DND-41 (cell line): Measurements from ENCODE around the gene ASXL1.

Source experiments
- ATAC-seq: fragments of 200-7000 bp; cut with Tn5 transposase; 3 replicates; pipeline ENCODE4 v1.9.1; 2021; ENCODE audit warnings: low read depth; ENCODE audit not compliant: insufficient read depth
- DNase-seq: peaks from one replicate; pipeline ENCODE4 v3.0.0-alpha.2; 2020
- H2AFZ ChIP-seq: 2 replicates; pipeline ENCODE4 v1.6.0; 2012; ENCODE audit warnings: low read depth, low read length
- H3K27ac ChIP-seq: 2 replicates; pipeline ENCODE4 v1.5.1; 2012; ENCODE audit warnings: low read length, inconsistent platforms
- H3K27me3 ChIP-seq: fragments of 200-600 bp; sonication (generic); 2 replicates; pipeline ENCODE4 v1.6.0; 2012; ENCODE audit warnings: low read length, mild to moderate bottlenecking, inconsistent platforms; ENCODE audit not compliant: insufficient read depth, poor library complexity
- H3K36me3 ChIP-seq: 2 replicates; pipeline ENCODE4 v1.5.1; 2012; ENCODE audit warnings: low read length, inconsistent platforms; ENCODE audit not compliant: insufficient read depth
- H3K4me1 ChIP-seq: 2 replicates; pipeline ENCODE4 v1.5.1; 2012; ENCODE audit warnings: mild to moderate bottlenecking, low read length; ENCODE audit not compliant: insufficient read depth
- H3K4me2 ChIP-seq: 2 replicates; pipeline ENCODE4 v1.6.0; 2012; ENCODE audit warnings: mild to moderate bottlenecking, moderate library complexity, low read length, inconsistent platforms; ENCODE audit not compliant: insufficient read depth
- H3K4me3 ChIP-seq, 2 experiments: fragments of 200-600 bp in 1 of 2; shearing (Covaris generic) in 1 of 2; 2 replicates each; pipeline ENCODE4 v1.5.1; 2012 to 2016; ENCODE audit warnings: inconsistent platforms in 2 of 2, low read length in 2 of 2, mild to moderate bottlenecking in 2 of 2, low read depth in 1 of 2, moderate library complexity in 1 of 2
- H3K79me2 ChIP-seq: 2 replicates; pipeline ENCODE4 v1.6.0; 2012; ENCODE audit warnings: low read length, inconsistent platforms; ENCODE audit not compliant: insufficient read depth
- H3K9ac ChIP-seq: 2 replicates; pipeline ENCODE4 v1.6.0; 2012; ENCODE audit warnings: low read depth, mild to moderate bottlenecking, inconsistent platforms, low read length, moderate library complexity
- H3K9me3 ChIP-seq: 2 replicates; pipeline ENCODE4 v1.5.1; 2012; ENCODE audit warnings: low read length, moderate library complexity, mild to moderate bottlenecking, inconsistent platforms; ENCODE audit not compliant: insufficient read depth, severe bottlenecking
- H4K20me1 ChIP-seq: 2 replicates; pipeline ENCODE4 v1.6.0; 2012; ENCODE audit warnings: low read length; ENCODE audit not compliant: insufficient read depth
- CTCF ChIP-seq: IDR thresholded peaks from 2 replicates; pipeline ENCODE4 v1.5.1; 2012; ENCODE audit warnings: borderline replicate concordance, low read length, moderate library complexity, mild to moderate bottlenecking; ENCODE audit not compliant: poor library complexity, severe bottlenecking; ENCODE audit errors: extremely low read depth
- EZH2 ChIP-seq: IDR thresholded peaks from 3 replicates; pipeline ENCODE4 v1.6.1; 2012; ENCODE audit warnings: borderline replicate concordance, low read depth, mild to moderate bottlenecking, moderate library complexity, low read length, inconsistent platforms; ENCODE audit not compliant: severe bottlenecking

The ASXL1 gene

GRCh38 chr20:32436968-32437367, 78.8 kb downstream of the ASXL1 start:
- Histone ChIP-seq H3K27me3 (no peaks in the 10 kb centered on the region), H4K20me1 (peaks cover 54% of the 10 kb centered on the region), H3K79me2 (peaks cover 2% of the 10 kb centered on the region; the same call in 1 of the 2 replicates), H3K4me1 (no peaks in the 10 kb centered on the region), H3K4me2 (no peak overlapping the region), H3K27ac (no peak overlapping the region), H3K36me3 (peaks cover 98% of the 10 kb centered on the region), H3K4me3 (no peak overlapping the region), H3K9ac (no peak overlapping the region), H2AFZ (no peak overlapping the region), H3K9me3 (no peaks in the 10 kb centered on the region)
- DNase-seq (no peak), ATAC-seq (no peak)
- no peak for TF ChIP-seq CTCF
- no peak for TF ChIP-seq EZH2

GRCh38 chr20:32437391-32438074, 79.4 kb downstream of the ASXL1 start:
- no peak for DNase-seq
- peaks cover 2% of the 10 kb centered on the region; the same call in 1 of the 2 replicates for H3K79me2 ChIP-seq

GRCh38 chr20:32438331-32438858, 80.3 kb downstream of the ASXL1 start:
- no peak for TF ChIP-seq CTCF
- no peak for TF ChIP-seq EZH2

More at GRCh38 chr20:32437391-32438074, 79.4 kb downstream of the ASXL1 start:
- Histone ChIP-seq H3K36me3 (peaks cover 97% of the 10 kb centered on the region), H2AFZ (no peak overlapping the region), H4K20me1 (peaks cover 55% of the 10 kb centered on the region), H3K27ac (no peak overlapping the region), H3K4me3 (no peak overlapping the region), H3K9me3 (no peaks in the 10 kb centered on the region), H3K9ac (no peak overlapping the region), H3K4me1 (no peaks in the 10 kb centered on the region), H3K27me3 (no peaks in the 10 kb centered on the region), H3K4me2 (no peak overlapping the region)
- ATAC-seq, result peak; percentile 44; the same call in 2 of the 3 replicates
- TF ChIP-seq CTCF (peak; percentile 59), EZH2 (no peak)

More at GRCh38 chr20:32438331-32438858, 80.3 kb downstream of the ASXL1 start:
- DNase-seq, result no peak
- Histone ChIP-seq H3K27ac (no peak overlapping the region), H3K4me2 (no peak overlapping the region), H3K79me2 (peaks cover 2% of the 10 kb centered on the region; the same call in 1 of the 2 replicates), H3K4me3 (no peak overlapping the region), H2AFZ (no peak overlapping the region), H3K9ac (no peak overlapping the region), H3K9me3 (no peaks in the 10 kb centered on the region), H3K36me3 (peaks cover 97% of the 10 kb centered on the region), H3K4me1 (no peaks in the 10 kb centered on the region), H4K20me1 (peaks cover 58% of the 10 kb centered on the region), H3K27me3 (no peaks in the 10 kb centered on the region)
- no peak for ATAC-seq
